ENCODE measurements around the gene SLC34A3.

DNA sequence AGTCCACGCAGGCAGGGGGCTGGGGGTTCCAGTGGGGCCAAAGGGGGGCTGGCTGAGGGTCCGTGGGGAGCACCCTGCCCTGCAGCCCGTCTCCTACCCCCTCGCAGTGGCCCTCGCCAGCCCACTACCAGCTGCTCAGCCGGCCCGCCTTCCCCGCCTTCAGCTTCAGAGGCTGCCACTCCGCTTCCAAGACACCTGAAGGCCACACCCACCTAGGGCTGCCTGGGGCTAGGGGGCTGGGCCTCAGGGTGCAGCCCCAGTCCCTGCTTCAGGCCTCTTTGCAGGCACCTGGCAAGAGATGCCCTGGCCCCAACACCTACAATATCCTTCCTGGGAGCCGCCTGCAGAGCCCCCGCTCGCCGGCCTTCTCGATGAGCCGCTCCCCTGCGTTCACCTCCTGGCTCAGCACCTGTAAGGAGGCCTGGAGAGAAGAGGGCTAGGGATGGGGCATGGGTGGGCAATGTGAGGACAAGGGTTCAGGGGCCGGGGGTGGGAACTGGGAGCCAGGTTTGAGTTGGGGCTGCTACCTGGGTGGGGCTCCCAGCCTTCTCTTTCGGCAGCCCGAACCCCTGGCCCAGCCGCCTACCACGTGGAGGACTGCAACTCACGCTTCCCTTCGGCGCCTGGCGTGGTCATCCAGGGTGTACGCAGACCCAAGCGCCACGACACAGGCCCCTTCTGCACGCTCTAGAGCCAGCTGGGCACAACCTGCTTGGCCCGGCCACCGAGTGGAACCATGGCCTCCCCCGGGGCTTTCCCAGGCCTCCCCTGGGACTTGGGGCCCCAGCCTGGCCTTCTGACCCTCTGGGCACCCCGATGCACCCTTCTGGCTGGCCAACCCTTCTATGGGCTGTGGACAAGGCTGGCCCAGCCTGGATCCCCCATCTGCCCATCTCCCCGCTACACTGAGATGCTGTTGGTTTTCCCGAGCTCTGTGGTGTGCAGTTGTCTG, 22.1 kb downstream of the SLC34A3 start:
- TF ChIP-seq MAX (CRISPR knock-in tag; IDR thresholded peaks at IDR 0.05), result no peak
- TF ChIP-seq, protein P1, sequence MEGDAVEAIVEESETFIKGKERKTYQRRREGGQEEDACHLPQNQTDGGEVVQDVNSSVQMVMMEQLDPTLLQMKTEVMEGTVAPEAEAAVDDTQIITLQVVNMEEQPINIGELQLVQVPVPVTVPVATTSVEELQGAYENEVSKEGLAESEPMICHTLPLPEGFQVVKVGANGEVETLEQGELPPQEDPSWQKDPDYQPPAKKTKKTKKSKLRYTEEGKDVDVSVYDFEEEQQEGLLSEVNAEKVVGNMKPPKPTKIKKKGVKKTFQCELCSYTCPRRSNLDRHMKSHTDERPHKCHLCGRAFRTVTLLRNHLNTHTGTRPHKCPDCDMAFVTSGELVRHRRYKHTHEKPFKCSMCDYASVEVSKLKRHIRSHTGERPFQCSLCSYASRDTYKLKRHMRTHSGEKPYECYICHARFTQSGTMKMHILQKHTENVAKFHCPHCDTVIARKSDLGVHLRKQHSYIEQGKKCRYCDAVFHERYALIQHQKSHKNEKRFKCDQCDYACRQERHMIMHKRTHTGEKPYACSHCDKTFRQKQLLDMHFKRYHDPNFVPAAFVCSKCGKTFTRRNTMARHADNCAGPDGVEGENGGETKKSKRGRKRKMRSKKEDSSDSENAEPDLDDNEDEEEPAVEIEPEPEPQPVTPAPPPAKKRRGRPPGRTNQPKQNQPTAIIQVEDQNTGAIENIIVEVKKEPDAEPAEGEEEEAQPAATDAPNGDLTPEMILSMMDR (IDR thresholded peaks at IDR 0.05), result no peak
- TF ChIP-seq ATF3 (CRISPR knock-in tag; conservative IDR thresholded peaks at IDR 0.05), result no peak

Data from WTC11 (cell line).